OCI-LY3 (cell line): ENCODE measurements around the gene LCE7A.

Experiments
- EZH2phosphoT487 ChIP-seq: fragments of 200-600 bp; shearing (Covaris generic); IDR thresholded peaks from 2 replicates; pipeline ENCODE4 v1.6.1; 2018; ENCODE audit warnings: antibody characterized with exemption, mixed run types, low read depth
- TF ChIP-seq, protein P1 (sequence below): fragments of 200-600, 300-600 bp; sonication (generic); IDR thresholded peaks from 2 replicates; pipeline ENCODE4 v1.5.1; 2014; ENCODE audit warnings: antibody characterized with exemption, low read length, low read depth

DNA sequence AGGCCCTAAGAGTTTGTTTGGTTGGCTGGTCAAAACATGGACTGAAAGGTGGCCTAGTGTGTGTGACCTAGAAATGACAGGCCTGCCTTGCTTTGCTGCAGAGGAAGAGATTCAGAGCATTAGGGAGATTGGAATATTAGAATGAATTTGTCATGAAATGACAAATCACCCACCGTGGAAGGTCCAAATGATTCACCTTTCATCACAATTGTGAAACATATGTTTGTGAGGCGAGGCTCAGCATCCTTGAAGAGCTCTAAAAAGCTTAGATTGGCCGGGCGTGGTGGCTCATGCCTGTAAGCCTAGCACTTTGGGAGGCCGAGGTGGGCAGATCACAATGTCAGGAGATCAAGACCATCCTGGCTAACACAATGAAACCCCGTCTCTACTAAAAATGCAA lies 42.5 kb upstream of the LCE7A start:
- TF ChIP-seq, protein P1, sequence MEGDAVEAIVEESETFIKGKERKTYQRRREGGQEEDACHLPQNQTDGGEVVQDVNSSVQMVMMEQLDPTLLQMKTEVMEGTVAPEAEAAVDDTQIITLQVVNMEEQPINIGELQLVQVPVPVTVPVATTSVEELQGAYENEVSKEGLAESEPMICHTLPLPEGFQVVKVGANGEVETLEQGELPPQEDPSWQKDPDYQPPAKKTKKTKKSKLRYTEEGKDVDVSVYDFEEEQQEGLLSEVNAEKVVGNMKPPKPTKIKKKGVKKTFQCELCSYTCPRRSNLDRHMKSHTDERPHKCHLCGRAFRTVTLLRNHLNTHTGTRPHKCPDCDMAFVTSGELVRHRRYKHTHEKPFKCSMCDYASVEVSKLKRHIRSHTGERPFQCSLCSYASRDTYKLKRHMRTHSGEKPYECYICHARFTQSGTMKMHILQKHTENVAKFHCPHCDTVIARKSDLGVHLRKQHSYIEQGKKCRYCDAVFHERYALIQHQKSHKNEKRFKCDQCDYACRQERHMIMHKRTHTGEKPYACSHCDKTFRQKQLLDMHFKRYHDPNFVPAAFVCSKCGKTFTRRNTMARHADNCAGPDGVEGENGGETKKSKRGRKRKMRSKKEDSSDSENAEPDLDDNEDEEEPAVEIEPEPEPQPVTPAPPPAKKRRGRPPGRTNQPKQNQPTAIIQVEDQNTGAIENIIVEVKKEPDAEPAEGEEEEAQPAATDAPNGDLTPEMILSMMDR = no peak
- no peak for TF ChIP-seq EZH2phosphoT487
